Measurements from ENCODE around the gene SLC35F4.

DNA sequence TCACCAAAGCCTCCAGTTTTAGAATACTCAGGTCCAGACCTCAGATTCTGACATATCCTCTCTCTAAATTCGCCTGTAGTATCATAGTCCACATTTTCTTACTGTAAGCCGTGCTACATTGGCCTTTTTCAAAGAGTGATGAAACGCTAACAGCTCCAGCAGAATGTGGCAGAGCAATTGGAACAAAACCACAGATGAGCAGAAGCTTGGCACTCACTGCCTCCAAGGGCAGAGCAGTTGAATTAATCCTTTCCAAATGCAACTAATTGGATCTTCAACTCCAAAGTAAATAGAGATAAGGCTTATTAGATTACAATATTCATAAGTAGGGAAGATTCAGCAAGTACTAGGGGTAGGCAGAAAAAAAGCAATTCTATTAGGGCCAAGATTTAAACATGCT is 128.3 kb downstream of the SLC35F4 start:
- TF ChIP-seq, protein P1, sequence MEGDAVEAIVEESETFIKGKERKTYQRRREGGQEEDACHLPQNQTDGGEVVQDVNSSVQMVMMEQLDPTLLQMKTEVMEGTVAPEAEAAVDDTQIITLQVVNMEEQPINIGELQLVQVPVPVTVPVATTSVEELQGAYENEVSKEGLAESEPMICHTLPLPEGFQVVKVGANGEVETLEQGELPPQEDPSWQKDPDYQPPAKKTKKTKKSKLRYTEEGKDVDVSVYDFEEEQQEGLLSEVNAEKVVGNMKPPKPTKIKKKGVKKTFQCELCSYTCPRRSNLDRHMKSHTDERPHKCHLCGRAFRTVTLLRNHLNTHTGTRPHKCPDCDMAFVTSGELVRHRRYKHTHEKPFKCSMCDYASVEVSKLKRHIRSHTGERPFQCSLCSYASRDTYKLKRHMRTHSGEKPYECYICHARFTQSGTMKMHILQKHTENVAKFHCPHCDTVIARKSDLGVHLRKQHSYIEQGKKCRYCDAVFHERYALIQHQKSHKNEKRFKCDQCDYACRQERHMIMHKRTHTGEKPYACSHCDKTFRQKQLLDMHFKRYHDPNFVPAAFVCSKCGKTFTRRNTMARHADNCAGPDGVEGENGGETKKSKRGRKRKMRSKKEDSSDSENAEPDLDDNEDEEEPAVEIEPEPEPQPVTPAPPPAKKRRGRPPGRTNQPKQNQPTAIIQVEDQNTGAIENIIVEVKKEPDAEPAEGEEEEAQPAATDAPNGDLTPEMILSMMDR (conservative IDR thresholded peaks at IDR 0.05; ENCODE audit: low read depth, low read length) = no peak
- no peak for TF ChIP-seq EZH2phosphoT487 (IDR thresholded peaks at IDR 0.05; ENCODE audit: borderline replicate concordance, low read length)
